Ishikawa (cell line): ENCODE results near the gene UBE2QL1.

Experiments used
- CEBPB ChIP-seq: IDR thresholded peaks from 2 replicates; pipeline ENCODE4 v1.6.1; 2012
- CREB1 ChIP-seq: IDR thresholded peaks from 2 replicates; pipeline ENCODE4 v1.6.1; 2012; ENCODE audit warnings: low read depth
- EGR1 ChIP-seq: IDR thresholded peaks from 2 replicates; pipeline ENCODE4 v1.6.1; 2012
- EP300 ChIP-seq: IDR thresholded peaks from 2 replicates; pipeline ENCODE4 v1.6.1; 2012; ENCODE audit warnings: borderline replicate concordance
- FOXM1 ChIP-seq: IDR thresholded peaks from 2 replicates; pipeline ENCODE4 v1.6.1; 2012; ENCODE audit warnings: low read depth, borderline replicate concordance
- MAX ChIP-seq: IDR thresholded peaks from 2 replicates; pipeline ENCODE4 v1.6.1; 2012
- NFIC ChIP-seq: IDR thresholded peaks from 2 replicates; pipeline ENCODE4 v1.6.1; 2012
- RAD21 ChIP-seq: IDR thresholded peaks from 2 replicates; pipeline ENCODE4 v1.6.1; 2012; ENCODE audit warnings: low read depth
- REST ChIP-seq: IDR thresholded peaks from 2 replicates; pipeline ENCODE4 v1.6.1; 2012; ENCODE audit warnings: low read depth, mild to moderate bottlenecking
- TAF1 ChIP-seq: IDR thresholded peaks from 2 replicates; pipeline ENCODE4 v1.6.1; 2012; ENCODE audit warnings: low read depth, mild to moderate bottlenecking
- TCF12 ChIP-seq: IDR thresholded peaks from 2 replicates; pipeline ENCODE4 v1.6.1; 2012; ENCODE audit warnings: low read depth
- TEAD4 ChIP-seq: IDR thresholded peaks from 2 replicates; pipeline ENCODE4 v1.6.1; 2012
- USF1 ChIP-seq: IDR thresholded peaks from 2 replicates; pipeline ENCODE4 v1.6.1; 2012
- YY1 ChIP-seq: IDR thresholded peaks from 2 replicates; pipeline ENCODE4 v1.6.1; 2012; ENCODE audit warnings: low read depth
- ZBTB7A ChIP-seq: IDR thresholded peaks from 2 replicates; pipeline ENCODE4 v1.6.1; 2012; ENCODE audit warnings: low read depth

Gene UBE2QL1

GRCh38 chr5:6476313-6476661 lies 27.6 kb downstream of the UBE2QL1 start:
- TF ChIP-seq CEBPB (no peak), USF1 (no peak), EGR1 (no peak), FOXM1 (no peak), TCF12 (no peak), MAX (no peak), YY1 (no peak), NFIC (no peak), REST (no peak), EP300 (no peak), TEAD4 (no peak), RAD21 (no peak), CREB1 (no peak), TAF1 (no peak)

- TF ChIP-seq TAF1 = no peak
- TF ChIP-seq RAD21 = no peak
- no peak for TF ChIP-seq FOXM1
- TF ChIP-seq TEAD4 = no peak
- TF ChIP-seq EGR1 = no peak
- TF ChIP-seq REST = no peak
- TF ChIP-seq EP300 = no peak
- TF ChIP-seq USF1 = no peak
- no peak for TF ChIP-seq ZBTB7A
Measured at GRCh38 chr5:6478793-6479192, 30.1 kb downstream of the UBE2QL1 start.

GRCh38 chr5:6480133-6481051 lies 31.7 kb downstream of the UBE2QL1 start:
- TF ChIP-seq FOXM1 (no peak), TCF12 (no peak), YY1 (no peak), CREB1 (no peak), EP300 (no peak), ZBTB7A (no peak), EGR1 (no peak), REST (no peak), NFIC (no peak), CEBPB (no peak)

GRCh38 chr5:6482735-6483134 lies 34.1 kb downstream of the UBE2QL1 start:
- TF ChIP-seq CEBPB = no peak
- TF ChIP-seq TAF1 = no peak
- no peak for TF ChIP-seq YY1
- TF ChIP-seq MAX = no peak
- TF ChIP-seq RAD21 = no peak
- TF ChIP-seq TEAD4 = no peak
